GM21737 (cell line): Measurements from ENCODE around the gene KDF1.

Experiments
- ATAC-seq: cut with Tn5 transposase; IDR thresholded peaks from one replicate; pipeline ENCODE4 v1.9.1; 2021; ENCODE audit warnings: mild to moderate bottlenecking, moderate library complexity; ENCODE audit not compliant: unreplicated experiment

KDF1 gene, protein sequence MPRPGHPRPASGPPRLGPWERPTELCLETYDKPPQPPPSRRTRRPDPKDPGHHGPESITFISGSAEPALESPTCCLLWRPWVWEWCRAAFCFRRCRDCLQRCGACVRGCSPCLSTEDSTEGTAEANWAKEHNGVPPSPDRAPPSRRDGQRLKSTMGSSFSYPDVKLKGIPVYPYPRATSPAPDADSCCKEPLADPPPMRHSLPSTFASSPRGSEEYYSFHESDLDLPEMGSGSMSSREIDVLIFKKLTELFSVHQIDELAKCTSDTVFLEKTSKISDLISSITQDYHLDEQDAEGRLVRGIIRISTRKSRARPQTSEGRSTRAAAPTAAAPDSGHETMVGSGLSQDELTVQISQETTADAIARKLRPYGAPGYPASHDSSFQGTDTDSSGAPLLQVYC

DNA sequence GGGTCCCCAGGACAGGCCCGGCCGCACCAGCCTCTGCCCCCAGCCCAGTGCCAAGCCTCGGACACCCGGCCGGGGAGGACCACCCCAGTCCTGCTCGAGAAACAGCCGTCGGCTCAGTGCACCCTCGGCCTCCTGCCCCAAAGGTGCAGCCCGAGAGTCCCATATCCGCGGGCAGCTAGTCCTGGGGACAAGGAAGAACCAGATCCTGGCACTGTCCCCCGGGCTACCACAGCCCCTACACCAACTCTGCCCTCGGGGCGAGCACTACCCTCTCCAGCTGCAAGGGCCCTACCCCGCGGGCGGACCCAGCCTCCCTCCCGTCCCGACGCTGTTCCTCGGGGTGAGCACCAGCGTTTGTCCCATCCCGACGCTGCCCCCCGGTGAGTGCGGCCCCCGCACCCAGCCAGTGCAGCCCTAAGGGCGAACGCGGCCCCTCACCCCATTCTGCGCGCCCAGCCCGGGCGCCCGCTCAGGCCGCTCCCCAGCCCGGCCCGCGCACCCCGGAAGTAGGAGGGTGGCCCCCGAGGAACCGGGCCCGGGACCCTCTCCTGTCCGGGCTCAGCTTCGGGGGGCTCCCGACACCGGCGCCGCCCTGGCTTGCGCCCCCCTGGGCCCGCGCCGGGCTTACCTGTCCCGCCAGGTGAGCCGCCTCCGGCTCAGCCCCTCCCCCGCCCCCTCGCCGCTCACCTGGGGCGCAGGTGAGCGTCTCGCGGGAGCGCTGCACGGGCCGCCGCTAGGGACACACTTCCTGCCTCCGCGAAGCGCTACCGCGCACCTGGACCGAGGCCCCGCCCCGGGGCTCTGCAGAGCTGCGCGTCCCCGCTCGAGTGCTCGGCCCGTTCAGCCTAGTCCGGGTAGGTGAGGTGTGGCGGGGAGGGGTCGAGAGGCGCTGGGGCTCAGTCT lies at the start of gene KDF1:
Gene KDF1 (minus strand): TSS at position 747 of the 903 bp plus-strand sequence. CDS start 8,088 bp downstream, outside the sequence.
- no peak for ATAC-seq

DNA sequence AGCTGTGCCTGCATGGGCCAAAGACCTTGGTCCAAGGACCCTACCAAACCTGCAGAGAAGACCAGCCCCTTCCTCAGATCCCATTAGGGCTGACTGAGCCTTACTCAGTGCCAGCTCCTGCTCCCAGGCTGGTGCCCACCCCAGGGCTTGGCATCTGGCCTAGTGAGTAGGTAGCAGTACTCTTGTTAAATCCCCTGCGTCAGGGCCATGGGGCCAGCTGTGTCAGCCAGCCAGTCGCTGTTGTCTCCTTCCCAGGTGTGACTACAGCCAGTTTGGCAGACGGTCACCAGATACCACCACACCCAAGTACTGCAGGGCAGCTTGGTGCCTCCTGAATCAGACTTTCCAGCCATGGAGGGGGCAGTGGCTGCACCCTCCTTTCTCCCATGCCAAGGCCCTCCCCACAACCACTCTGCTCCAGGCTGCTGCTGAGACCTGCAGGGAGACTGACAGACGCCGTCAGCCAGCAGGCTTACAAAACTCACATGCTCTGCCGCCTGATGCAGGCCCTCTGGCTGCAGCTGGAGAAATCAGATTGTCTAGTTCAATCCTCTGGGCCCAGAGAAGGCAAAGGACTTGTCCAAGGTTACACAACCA lies 49.4 kb upstream of the KDF1 start:
- ATAC-seq, result no peak

DNA sequence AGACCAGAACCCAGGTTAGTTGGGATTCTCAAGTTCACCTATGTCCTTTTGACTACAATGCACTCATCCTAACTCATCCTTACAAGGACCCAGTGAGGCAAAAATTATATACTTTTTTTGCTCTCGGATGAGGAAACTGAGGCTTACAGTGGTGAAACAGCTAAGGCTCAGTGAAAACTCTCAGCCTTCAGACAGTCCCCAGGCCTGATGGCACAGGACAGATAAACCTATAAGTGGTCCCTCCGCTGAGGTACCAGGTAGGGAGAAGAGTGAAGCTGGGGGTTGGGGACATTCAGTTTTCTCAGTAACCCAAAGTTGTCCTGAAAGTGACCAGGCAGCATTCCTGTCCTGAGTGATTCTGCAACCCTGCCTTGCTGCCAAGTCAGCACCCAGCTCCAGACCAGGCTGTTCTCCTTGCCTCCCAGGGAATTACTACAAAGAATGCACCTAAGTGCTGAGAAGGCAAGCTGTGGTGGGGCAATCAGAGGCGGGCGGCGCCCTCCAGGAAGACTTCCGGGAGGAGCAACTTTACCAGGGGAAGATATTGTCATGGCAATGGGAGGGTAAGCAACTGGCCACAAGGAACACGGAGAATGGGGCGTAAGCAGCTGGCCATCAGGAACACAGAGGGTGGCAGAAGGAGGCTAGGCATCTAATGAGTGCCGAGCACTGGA lies 47.8 kb upstream of the KDF1 start:
- ATAC-seq, result no peak

DNA sequence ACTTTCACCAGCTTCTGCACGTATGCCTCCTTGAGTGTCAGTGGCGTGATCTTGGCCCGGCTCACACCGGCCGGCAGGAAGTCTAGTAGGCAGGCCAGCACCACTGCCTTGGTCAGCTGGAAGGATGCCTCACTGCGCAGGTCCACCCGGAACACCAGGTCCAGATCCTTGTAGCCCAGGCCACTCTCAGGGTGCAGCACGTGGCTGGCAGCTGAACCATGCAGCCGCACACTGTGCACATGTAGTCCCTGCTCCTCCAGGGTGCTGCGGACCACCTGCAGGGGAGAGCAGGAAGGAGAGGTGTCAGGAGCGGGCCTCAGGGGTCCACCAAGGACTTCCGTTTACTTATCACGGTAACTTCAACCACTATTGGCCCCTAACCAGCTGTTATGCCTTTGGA lies 46.4 kb upstream of the KDF1 start:
- no peak for ATAC-seq

DNA sequence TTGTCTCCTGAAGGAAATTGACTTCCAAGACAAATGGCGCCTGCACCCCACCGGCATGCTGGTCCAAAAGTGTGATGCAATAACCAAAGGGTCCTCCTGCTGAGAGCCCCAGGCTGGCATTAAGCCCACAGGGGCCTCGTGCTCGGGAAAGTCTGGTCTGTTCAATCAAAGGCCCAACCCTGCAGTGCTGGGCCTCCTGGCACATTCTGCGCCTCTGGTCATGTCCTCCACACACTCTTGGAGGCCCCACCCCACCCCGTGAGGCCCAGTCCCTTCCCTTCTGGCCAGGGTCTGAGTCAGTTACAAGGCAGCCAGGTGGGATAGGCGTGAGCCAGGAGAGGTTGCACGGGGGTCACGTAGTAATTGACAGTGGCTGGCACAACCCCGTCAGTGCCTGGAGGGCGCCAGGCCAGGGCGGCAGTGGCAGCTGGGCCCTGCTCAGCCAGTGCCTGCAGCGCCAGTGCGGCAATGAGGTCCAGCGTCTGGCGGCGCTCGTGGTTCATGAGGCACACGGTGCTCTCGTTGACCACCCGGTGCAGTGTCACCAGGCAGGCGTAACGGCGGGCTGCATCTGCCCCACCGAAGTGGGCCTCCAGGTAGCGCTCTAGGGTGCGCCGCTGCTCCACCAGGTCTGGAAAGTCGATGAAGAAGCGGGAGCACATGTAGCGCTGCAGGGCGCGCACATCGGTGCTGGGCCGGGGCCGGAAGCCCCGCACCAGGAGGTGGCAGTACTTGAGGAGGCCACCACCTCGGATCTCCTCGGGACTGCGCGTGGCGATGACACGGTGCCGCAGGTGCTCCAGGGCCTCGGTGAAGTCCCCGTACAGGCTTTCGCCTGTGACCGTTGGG lies 45.6 kb upstream of the KDF1 start:
- ATAC-seq, result no peak

DNA sequence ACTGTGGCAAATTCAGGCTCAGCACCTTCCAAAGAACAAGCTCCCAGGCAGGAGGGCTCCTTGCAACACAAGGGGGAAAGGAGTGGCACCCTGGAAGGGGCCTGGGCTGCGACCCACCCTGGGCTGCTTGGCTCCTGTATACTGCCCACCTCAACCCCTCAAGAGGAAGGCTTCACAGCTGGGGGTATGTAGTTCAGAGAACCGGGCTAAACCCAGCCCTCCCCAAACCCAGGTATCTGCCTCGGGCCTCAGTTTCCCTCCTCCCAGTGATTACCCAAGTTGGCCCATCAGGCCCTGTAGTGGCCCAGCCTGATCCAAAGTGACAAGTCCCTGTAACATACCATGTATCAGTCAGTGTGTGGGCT lies 44.9 kb upstream of the KDF1 start:
- no peak for ATAC-seq

DNA sequence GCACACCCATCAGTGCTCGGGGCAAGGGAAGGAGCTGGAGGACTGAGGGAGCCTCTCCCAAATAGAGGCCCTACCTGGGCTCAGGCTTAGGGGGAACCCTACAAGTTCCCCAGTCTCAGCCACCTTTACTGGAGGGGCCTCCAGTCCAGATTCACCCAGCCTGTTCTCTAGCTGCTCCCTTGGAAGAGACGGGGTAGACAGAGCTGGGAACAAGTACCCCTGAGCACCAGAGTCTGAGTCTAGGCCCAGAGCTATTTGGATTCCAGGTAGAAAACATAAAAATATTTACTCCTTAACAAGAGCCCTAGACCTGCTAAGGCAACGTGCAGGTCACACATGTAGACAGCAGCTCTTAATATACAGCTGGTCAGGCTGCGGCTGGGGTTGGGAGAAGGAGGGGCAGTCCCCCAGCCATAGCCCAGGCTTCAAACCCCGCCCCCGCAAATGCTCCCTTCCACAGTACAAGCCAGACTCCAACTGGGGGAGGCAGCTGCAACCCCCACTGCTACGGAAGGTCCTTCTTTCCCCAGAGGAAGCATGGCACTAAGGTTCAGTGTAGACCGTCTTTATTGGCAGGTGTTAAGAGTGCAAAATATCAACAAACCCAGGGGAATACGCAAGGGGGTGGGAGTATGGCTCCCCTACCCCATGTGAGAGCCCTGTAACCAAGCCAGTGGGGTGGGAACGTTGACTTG lies 44.4 kb upstream of the KDF1 start:
- no peak for ATAC-seq

DNA sequence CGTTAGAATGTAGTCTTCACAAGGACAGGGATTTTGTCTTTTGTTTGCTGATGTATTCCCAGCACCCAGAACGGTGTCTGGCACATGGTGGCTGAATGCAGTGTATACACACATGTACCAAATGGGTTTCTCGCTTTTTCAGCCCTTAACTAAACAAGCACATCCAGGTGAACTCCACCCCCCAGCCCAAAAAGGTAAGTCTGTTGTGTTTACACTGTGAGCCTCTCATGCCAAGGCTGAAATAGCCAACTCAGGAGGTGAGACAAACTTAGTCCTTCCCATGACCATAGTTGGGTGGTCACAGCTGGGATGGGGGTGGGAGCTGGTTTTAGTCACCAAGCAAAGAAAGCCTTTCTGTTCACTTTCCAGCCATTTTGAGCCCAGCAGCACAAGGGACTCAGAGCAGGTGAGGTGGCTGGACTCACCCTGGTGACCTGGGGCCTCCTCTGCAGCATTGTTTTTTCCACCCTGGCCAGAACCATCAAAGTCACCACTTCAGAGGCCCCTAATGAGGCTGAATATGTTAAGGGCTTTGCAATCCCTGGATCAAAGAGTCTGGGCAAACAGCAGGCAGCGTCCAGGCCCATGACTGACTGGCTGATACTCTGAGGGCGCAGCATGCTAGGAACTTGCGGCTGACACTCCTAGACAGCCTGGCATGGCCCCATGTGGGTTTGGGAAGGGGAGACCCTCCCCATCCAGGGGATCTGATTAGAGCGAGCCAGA lies 43.6 kb upstream of the KDF1 start:
- no peak for ATAC-seq

DNA sequence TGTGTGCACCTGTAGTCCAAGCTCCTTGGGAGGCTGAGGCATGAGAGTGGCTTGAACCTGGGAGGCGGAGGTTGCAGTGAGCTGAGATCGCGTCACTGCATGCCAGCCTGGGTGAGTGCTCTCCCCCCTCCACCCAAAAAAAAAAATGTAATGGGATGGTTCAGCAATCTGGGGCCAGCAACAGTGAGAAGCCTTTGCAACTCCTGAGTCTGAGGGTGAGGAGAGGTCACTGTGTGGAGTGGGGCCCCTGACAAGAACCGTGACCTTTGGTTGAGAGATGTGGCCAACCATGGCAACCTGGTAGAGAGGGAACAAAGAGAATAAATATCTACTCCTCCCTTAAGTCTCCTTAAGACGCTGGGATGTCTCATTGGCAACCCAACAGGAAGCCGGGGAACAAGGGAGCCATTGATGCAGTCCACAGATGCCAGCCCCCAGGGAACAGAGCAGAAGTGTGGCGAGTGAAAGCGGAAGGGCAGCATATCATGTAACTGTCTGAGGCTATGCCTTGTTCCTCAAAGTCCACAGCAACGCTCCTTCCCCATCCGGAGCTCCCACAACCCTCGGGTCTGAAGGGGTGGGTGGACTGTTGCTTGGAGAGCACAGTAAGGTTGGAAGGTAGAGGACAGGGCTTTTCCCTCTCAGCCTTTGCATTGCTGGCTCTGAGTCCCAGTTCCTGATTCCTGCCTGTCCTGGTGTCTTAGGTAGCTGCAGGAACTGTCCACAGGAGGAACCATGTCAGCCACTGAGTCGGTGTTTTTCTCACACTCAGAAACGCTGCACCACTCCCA lies 41.5 kb upstream of the KDF1 start:
- ATAC-seq, result no peak

DNA sequence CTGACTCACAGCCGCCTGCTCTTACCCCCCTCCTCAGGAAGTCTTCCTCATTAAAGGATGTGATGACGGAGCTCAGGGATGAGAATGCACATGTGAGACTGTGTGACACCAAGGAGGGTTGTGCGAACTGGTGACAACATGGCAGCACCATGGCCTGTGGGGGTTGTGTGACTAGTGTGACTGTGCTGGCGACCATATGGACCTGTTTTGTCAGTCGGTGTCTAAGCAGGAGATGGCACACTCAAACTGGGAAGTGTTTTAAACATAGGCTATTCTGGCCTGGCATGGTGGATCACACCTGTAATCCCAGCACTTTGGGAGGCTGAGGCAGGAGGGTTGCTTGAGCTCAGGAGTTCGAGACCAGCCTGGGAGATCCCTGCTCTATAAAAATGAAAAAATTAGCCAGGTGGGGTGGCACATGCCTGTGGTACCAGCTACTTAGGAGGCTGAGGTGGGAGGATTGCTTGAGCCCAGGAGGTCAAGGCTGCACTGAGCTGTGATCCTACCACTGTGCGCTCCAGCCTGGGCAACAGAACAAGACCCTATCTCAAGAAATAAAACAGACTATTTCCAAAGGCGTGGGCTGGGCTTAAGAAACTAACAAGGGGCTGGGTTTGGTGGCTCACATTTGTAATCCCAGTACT lies 40.7 kb upstream of the KDF1 start:
- ATAC-seq, result no peak

DNA sequence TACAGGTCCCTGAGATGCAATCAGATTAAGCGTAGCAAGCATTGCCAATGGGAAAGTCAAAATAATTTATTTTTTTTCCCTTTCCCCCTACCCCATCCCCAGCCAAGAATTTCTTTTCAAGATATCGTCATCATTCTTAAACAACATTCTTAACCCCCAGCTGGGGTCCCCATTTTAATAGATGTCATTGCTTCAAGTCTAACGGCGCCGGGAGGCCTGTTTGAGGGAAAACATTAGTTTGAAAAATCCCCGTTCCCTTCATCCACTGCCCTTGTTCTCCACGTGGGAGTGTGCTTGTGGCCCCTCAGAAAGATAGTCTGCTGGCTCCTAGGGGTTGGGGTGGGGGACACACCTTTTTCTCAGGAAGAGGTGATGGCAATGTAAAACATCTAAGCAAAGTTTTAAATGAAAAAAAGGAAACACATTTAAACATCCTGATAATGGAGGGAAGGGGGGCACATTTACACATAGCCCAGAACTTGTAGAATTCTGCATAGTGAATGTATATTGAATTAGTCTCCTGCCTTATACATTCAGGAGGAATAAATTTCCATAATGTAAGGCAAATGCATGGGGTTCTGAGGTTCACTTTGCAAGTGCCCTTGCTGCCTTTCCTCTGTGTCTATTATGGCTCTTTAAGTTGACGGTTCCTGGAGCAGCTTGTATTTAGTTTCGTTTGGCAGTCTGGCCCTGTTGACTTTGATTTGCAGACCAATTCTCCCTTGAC lies 40.0 kb upstream of the KDF1 start:
- no peak for ATAC-seq

DNA sequence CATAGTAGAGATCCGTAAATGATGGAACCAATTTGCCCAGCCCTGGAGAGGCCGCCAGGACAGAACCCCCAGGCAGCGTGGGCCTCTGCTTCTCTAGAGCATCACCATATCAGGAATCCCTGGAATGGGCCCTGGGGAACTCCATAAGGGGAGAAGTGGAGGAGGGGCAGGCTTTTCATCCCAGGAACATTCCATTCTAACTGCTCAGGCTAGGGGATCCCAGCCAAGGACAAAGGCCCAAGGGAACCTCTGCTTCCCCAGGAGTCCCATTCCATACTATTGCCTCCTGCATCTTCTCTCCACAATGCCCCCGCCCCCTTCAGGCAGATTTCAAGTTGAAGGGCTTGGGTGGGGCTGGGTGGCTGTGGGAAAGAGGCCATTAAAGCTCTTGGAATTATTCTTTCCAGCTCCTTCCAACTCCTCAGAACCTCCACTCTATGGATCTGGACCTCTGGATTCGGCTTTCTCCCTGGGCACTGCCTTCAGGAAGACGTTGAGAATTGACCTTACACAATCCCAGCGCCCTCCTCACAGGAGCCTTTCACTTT lies 39.2 kb upstream of the KDF1 start:
- no peak for ATAC-seq

DNA sequence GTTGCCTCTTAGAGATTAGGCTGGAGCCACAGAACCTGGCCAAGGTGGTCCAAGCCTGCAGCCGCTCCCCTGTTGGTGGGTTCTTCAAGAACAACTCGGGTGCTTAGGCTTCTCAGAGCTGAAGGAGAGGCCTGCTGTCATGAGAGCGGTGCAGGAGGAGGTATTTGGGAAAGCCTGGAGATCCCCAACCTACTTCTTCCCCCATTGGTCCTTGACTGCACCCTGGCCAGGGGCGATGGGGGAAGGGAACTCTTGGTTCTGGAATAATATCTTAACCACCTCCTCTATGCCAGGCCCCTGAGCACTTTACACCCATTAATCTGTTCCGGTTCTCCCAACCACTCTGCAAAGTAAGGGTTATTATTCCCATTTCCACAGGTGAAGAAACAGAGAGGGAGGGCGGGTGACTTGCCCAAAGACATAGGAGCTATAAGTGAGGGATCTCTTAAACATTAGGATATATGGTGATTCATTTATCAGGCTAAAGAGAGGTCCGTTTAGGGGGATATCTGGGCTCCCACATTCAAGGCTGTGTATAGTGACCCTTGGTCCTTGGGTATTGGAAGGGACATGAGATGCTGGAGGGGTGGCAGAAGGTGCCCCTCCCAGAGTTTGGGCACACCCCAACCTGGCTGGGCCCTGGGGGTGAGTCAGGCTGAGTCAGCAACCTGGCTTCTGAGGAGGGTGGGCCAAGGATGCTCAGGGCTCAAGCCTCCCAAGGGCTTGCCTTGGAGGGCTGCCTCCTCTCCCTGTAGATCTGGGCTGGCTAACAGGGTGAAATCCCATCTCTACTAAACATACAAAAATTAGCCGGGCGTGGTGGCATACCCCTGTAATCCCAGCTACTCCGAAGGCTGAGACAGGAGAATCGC lies 38.4 kb upstream of the KDF1 start:
- no peak for ATAC-seq

DNA sequence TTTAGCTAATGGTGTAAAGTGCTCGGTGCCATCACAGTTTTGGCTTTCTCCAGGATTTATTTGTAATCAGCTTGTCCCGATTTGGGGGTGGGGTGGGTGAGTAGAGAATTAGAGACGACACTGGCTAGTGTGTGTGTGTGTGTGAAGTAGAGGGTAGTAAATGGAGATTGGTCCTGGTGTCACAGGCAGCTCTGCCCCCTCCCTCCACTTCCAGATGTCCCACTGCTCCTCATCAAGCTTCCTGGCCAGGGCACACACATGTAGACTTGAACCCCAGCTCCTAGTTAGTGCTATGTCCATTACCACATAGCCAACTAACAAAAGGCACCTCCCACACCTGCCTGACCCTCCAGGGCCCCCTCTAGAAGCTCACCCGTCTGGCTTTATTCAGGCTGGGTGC lies 36.4 kb upstream of the KDF1 start:
- ATAC-seq, result no peak

DNA sequence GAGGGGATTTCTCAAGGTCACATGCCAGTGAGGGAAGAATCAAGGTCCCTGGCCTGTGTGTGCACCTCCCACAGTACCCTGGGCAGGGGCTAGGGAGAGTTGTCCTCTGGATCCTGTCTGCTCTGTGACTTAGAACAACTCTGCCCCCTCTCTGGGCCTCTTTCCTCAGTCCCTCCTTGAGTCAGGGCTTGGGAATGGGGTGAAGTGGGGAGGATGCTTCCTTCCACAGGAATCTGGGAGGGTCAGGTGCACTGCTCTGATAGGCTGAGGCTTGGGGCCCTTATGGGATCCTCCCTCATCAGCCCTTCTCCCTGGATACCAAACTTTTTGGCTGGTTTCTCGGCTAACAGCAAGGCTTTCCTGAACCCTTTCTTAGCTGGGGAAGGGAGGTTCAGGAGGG lies 35.8 kb upstream of the KDF1 start:
- ATAC-seq, result no peak
